ENCODE measurements around the gene NOS3.
A peak's percentile ranks its signal among the peaks of the same experiment; 100 is the strongest.

Gene NOS3

DNA sequence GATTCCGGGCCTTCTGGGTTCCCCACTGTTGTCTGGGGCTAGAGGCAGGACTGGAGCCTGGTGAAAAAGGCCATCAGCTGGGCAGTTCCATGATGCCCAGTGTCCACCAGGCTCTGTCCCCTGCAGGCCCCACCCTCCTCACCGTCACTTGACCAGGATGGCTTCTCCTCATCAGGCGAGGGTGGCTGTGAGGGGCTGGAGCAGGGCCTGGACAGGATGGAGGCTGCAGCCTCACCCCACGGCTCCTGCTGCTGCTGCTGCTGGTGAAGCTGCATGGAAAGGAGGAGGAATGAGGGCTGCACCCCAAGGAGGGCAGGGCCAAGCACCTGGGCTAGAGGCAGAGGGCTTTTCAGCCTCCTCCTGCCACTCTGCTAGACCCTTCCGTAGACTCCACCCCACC is 25.1 kb downstream of the NOS3 start:
- no peaks in the 10 kb centered on the region for H3K27me3 ChIP-seq (ENCODE audit: insufficient read depth, low read depth, severe bottlenecking)
- no peak for DNase-seq
- TF ChIP-seq, protein P1, sequence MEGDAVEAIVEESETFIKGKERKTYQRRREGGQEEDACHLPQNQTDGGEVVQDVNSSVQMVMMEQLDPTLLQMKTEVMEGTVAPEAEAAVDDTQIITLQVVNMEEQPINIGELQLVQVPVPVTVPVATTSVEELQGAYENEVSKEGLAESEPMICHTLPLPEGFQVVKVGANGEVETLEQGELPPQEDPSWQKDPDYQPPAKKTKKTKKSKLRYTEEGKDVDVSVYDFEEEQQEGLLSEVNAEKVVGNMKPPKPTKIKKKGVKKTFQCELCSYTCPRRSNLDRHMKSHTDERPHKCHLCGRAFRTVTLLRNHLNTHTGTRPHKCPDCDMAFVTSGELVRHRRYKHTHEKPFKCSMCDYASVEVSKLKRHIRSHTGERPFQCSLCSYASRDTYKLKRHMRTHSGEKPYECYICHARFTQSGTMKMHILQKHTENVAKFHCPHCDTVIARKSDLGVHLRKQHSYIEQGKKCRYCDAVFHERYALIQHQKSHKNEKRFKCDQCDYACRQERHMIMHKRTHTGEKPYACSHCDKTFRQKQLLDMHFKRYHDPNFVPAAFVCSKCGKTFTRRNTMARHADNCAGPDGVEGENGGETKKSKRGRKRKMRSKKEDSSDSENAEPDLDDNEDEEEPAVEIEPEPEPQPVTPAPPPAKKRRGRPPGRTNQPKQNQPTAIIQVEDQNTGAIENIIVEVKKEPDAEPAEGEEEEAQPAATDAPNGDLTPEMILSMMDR (IDR thresholded peaks at IDR 0.05; ENCODE audit: low read depth, low read length), result no peak

DNA sequence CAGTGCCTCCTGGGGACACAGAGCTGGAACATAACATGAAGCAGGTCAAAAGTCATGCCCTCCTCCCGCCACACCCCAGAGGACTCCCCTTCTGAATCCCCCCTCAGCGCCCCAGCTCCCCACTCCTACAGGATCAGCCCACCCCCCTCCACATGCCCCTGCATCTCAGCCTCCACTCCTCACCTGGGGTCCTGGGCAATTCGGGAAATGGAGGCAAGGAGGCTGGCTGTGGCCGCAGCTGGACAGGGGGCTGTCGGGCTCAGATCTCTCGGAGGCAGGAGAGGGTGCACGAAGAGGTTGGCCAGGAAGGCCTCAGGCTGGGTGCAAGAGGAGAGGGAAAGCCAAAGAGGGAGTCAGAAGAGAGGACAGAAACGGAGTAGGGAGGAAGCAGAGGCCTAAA is 25.7 kb downstream of the NOS3 start:
- Histone ChIP-seq H3K4me3 (ENCODE audit: low read depth, low read length) (no peak overlapping the region), H3K27me3 (ENCODE audit: insufficient read depth, low read depth, severe bottlenecking) (no peaks in the 10 kb centered on the region), H3K36me3 (no peaks in the 10 kb centered on the region), H3K27ac (no peak overlapping the region), H3K9me3 (ENCODE audit: severe bottlenecking) (no peaks in the 10 kb centered on the region)
- TF ChIP-seq, protein P1 (IDR thresholded peaks at IDR 0.05; ENCODE audit: low read depth, low read length), result no peak
- no peak for DNase-seq

More for the DNA sequence above, 25.1 kb downstream of the NOS3 start:
- Histone ChIP-seq H3K4me3 (ENCODE audit: low read depth, low read length) (no peak overlapping the region), H3K27ac (no peak overlapping the region), H3K36me3 (no peaks in the 10 kb centered on the region), H3K9me3 (ENCODE audit: severe bottlenecking) (no peaks in the 10 kb centered on the region)

DNA sequence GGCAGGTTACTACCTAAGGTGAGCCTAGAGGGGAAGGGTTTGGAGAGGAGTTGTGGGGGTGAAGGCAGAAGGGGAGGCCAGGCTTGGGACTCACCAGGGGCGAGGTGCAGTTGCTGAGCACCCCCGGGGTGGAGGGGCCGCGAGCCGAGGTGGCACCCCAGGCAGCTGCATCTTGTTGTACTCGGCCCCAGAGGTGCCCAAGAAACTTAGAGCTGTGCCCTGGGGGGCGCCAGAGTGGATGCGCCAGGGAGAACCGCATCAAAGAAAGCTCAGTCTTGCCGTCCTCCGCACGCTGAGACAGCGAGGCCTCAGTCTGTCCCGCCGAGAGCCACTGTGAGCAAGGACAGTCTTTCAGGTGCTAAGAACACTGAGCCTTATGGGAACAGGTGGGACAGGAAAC is 26.1 kb downstream of the NOS3 start:
- Histone ChIP-seq H3K36me3 (no peaks in the 10 kb centered on the region), H3K27me3 (ENCODE audit: insufficient read depth, low read depth, severe bottlenecking) (no peaks in the 10 kb centered on the region), H3K9me3 (ENCODE audit: severe bottlenecking) (no peaks in the 10 kb centered on the region), H3K4me3 (ENCODE audit: low read depth, low read length) (no peak overlapping the region), H3K27ac (no peak overlapping the region)
- TF ChIP-seq, protein P1 (IDR thresholded peaks at IDR 0.05; ENCODE audit: low read depth, low read length), result no peak
- DNase-seq, result no peak

DNA sequence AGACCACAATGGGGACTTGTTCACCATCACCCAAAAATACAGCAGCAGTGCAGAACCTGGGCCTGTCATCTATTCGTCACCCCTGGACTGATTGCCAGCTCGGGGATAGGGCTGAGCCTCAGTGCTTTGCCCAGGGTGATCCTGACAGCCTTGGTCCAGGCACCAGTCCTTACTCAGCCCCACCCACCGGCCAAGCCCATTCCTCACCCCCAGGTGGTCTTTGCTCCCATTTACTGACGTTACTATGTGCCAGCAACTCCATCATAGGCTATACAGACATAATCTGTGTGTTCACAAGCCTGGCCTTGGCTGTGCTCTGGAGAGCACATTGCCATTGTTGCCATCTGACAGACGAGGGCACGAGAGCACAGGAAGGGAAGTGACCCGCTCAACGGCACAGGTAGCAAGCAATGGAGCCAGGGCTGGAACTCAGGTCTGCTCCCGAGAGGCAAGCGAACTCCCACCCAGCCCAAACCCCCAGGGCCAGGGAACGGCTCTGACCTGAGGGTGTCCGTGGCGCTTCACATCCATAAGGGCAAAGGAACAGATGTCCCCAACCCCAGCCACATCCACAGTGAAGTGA is 26.6 kb downstream of the NOS3 start:
- H3K9me3 ChIP-seq (ENCODE audit: severe bottlenecking), result no peaks in the 10 kb centered on the region
- H3K27ac ChIP-seq, result peak overlapping the region; percentile 45
- no peaks in the 10 kb centered on the region for H3K27me3 ChIP-seq (ENCODE audit: insufficient read depth, low read depth, severe bottlenecking)
- peak; percentile 54 for DNase-seq
- no peaks in the 10 kb centered on the region for H3K36me3 ChIP-seq
- H3K4me3 ChIP-seq (ENCODE audit: low read depth, low read length), result peak overlapping the region; percentile 55
- TF ChIP-seq, protein P1 (IDR thresholded peaks at IDR 0.05; ENCODE audit: low read depth, low read length), result no peak

DNA sequence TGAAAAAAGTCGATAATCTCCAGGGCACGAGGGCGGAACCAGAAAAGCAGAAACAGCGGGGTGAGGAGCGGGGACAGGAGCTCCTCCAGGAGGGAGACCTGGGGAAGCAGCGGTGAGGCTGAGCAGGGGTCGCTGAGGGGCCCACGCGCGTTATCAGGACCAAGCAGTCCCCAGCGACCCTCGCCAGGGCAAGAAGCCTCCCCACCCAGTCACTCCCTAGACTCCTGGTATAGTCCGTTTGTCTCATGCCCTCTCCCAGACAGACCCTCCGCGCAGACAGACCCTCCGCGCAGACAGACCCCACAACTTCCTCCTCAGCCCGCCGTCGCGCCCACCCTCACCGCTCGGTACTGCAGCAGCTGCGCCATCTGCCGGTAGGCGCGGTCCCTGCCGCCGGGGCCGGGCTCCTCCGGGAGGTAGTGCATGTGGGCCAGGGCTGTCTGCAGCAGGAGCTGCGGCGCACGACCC is 27.2 kb downstream of the NOS3 start:
- H3K4me3 ChIP-seq (ENCODE audit: low read depth, low read length), result peak overlapping the region; percentile 55
- H3K27me3 ChIP-seq (ENCODE audit: insufficient read depth, low read depth, severe bottlenecking), result no peaks in the 10 kb centered on the region
- peak overlapping the region; percentile 45 for H3K27ac ChIP-seq
- TF ChIP-seq, protein P1 (IDR thresholded peaks at IDR 0.05; ENCODE audit: low read depth, low read length), result peak; percentile 94
- peak; percentile 84 for DNase-seq
- H3K36me3 ChIP-seq, result no peaks in the 10 kb centered on the region
- H3K9me3 ChIP-seq (ENCODE audit: severe bottlenecking), result no peaks in the 10 kb centered on the region
